ENCODE measurements around the gene PPL.

Gene PPL

GRCh38 chr16:4884972-4885874 lies 51.7 kb downstream of the PPL start:
- DNase-seq, result no peak

- DNase-seq, result no peak
Observed at GRCh38 chr16:4884209-4884608, 52.7 kb downstream of the PPL start.

GRCh38 chr16:4883501-4883900 lies 53.4 kb downstream of the PPL start:
- DNase-seq, result no peak

- DNase-seq, result no peak
Observed at GRCh38 chr16:4882633-4883285, 54.2 kb downstream of the PPL start.

- no peak for DNase-seq
Observed at GRCh38 chr16:4882000-4882632, 54.8 kb downstream of the PPL start.

DNA sequence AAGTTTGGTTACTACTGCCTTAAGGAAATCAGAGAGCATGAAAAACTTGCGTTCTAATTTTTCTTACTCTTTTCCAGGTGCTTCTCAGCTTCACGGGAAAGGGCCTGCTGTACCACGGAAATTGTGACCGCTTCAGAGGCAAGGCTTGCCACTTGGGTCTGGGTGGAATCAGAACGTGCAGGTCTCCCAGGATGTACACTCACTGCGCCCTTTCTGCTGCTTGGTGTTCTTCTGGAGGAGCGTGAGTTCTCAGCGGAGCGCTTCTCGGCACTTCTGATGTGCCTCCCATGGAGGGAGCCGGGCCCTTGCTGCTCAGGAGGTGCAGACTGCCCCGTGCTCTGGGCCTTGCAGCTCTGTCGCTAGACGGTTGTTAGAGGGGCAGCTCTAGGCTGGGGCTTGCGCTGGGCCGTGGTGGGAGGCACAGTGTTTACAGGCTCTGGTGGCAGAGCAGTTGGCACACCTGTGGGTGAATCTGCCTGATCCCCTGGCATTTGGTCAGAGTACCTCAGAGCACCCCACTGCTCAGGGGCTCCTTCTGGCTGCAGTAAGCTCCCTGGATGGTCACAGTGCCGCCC lies 56.9 kb downstream of the PPL start:
- DNase-seq, result no peak

GRCh38 chr16:4879049-4879448 lies 57.9 kb downstream of the PPL start:
- DNase-seq, result no peak

- no peak for DNase-seq
Observed at GRCh38 chr16:4877380-4877685, 59.6 kb downstream of the PPL start.

DNA sequence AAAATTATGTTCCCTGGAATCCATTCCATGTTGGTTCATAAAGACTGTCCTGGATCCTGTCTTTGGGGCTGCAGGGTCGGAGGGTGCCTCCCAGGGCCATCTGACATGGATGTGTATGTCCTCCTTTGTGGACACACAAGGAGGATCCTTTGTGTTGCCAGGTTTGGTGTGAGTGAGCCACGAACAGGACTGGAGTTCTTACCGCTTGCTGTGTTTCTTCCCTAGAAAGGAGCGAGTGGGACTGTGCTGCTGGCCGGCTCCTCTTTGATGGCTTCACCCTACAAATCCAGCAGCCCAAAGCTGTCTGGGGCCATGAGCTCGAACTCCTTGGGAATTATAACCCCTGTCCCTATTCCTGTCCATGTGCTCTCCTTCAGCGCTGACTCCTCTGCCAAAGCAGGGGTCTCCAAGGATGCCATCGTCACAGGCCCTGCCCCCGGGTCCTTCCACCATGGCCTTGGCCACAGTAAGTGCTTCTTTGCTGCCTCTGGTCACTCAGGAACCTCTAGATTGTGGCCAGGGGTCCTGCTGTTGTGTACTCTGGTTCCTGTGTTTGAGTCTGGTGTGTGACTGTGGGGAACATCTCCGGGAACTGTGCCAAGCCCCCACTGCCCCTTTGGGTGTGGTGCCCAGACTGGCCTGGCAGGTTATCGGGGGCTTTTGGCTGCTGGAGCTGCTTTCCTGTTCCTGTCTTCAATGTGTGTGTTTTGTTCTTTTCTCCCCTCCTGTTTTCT lies 60.1 kb downstream of the PPL start:
- no peak for DNase-seq

GRCh38 chr16:4874666-4875065 lies 62.3 kb downstream of the PPL start:
- no peak for DNase-seq

DNA sequence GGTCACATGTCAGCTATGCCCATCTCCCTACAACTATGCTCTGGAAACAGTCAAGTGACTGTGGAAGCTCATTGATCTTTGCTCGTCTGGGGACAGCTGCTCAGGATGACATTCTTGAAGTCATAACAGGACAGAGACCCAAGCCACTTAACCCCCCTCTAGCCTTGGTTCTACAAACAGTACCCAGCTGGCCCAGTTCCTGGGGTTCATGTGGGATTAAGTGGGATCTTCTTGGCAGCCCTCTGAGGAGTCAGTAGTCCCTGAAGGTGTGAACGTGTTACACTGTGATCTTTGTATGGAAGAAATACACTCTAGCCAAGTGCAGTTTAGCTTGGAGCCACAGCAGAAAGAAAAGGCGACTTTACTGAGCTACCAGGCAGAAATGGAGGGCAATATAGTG lies 63.9 kb downstream of the PPL start:
- no peak for DNase-seq

DNA sequence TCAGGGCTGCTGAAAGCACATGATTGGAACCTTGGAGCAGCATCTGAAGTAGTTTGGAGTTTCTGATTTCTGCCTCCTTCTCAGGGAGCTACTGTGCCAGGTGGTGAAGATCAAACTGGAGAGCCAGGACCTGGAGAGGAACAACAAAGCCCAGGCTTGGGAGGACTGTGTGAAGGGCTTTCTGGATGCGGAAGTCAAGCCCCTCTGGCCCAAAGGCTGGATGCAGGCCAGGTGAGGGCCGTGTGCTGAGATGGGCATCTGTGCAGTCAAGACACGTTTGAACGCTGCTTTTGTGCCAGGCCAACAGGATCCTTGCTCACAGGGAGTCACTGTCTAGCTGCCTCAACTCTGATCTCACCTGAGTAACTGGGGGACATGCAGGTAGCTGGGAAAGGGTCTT lies 65.9 kb downstream of the PPL start:
- DNase-seq, result no peak

DNA sequence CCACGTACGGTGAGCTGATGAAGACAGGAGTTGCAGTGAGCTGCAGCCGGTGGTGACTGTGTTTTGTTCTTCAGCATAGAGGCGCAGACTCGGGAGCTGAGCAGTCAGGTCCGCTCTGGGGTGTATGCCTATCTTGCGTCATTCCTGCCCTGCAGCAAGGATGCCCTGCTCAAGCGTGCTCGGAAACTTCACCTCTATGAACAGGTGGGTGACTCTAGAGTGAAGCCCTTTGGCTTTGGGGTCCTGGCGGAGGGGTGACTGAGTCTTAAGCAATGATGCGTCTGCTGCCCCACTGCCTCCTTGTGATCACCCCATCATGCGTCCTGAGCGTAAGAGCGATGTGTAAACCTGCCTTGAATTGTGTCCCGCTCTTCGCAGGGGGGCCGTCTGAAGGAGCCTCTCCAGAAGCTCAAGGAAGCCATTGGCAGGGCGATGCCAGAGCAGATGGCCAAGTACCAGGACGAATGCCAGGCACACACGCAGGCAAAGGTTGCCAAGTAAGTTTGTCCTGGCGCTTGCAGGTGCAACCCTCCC lies 66.7 kb downstream of the PPL start:
- no peak for DNase-seq

DNA sequence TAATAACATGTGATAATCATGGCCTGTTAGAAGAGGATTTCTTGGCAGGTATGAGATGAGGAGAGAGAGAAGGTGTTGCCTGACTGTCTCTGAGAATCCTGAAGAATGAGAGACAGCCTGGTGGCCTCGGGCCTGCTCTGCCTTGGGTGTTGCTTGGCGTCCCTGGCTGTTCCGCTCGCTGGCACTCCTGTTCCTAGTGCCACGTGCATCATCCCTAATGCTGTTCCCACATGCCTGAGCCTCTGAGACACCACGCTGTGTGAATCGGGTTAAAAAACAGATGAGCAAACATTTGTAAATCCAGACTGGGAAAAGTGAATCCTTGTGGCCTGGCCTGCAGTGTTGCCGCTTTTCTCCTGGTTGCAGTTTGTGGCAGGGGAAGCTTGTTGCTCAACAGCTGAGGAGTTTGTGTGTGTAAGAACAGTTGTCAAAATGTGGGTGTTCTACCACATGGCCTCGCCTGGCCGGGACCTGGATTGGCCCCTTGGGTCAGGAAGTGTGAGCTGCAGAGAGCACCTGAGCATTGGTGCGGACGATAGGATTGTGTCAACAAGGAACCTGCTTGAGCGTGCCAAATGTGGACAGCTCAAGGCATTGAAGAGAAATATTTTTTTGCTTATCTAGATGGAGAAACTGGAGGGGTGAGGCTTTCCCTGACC lies 67.7 kb downstream of the PPL start:
- no peak for DNase-seq

DNA sequence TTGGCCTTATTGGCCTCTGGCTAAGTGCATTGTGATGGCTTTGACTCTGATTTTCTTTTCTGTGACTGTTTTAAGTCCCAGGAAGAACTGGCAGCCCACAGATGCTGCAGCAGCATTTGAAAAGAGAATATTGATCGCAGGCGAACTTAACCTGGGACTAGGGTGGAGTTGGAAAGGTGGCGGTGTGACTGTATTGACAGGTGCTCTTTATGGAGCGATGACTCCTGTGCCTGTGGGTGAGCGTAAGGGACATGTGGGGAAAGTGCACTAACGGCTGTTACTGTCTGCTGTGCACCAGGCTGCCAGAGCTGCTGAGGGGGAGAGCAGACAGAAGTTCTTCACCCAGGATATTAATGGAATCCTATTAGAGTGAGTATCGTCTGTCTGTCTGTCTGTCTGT lies 68.4 kb downstream of the PPL start:
- DNase-seq, result no peak

DNA sequence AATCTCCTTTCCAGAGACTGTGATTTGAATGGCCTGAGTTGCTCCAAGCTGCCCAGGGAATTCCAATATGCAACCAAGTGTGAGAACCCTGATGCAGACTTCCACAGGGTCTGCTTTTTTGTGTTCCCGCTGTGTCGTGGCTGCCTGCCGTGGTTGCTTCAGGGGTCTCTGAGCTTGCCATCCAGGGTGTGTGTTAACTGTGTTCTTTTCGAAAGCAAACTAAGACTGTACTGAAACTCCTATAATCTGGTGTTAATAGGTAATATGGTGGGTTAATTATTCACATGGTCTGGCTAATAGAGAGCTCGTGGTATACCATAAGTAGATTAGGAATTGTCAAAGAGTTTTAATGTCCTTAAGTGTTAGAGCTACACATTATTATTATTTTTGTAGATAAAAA lies 68.9 kb downstream of the PPL start:
- no peak for DNase-seq

- no peak for DNase-seq
Observed at GRCh38 chr16:4866586-4866985, 70.4 kb downstream of the PPL start.

- no peak for DNase-seq
Observed at GRCh38 chr16:4865231-4865860, 71.6 kb downstream of the PPL start.

- no peak for DNase-seq
Observed at GRCh38 chr16:4864728-4865127, 72.2 kb downstream of the PPL start.

DNA sequence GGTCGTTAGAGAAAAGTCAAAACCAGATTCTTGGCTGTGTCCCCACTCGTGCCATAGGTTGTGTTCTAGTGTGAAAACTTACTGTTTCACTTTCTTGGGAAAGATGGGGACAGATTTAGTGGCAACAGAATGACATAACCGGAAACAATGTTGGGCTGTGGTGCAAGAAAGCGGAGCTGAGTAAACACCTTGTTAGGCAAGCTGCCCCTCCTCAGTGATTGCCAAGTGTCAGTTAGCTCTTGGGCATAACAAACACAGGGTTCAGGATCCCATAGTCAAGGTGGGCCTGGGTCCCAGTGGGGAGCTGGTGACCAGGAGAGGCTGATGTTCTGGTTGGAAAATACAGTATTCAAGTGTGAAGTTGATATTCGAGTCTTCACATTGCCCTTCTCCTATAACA lies 74.3 kb downstream of the PPL start:
- no peak for DNase-seq

DNA sequence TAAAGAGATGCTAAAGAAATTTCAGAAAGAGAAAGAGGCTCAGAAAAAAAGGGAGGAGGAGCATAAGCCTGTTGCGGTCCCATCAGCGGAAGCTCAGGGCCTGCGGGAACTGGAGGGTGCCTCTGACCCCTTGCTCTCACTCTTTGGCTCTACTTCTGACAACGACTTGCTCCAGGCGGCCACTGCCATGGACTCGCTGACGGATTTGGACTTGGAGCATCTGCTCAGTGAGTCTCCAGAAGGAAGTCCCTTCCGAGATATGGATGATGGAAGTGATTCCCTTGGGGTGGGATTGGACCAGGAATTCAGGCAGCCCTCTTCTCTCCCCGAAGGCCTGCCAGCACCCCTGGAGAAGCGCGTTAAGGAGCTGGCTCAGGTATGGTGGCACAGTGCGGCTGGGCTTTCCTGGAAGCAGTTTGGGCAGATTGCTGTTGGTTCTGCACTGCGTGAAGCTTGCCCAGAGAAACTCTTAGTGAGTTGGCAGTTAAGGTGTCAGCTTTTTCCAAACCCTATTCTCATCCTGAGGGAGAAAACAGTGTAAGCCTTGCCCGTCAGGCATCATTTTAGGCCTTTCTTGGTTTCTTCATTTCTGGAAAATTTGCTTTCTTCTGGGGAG lies 76.1 kb downstream of the PPL start:
- no peak for DNase-seq

- no peak for DNase-seq
Observed at GRCh38 chr16:4859900-4860255, 77.1 kb downstream of the PPL start.

Measured in NCI-H1092 (cell line).